DOHH2 (cell line): ENCODE results near the gene CLASP1.

Experiments
- CTCF ChIP-seq: fragments of 200-600 bp; sonication (generic); IDR thresholded peaks from one replicate; pipeline ENCODE4 v1.5.1; 2014; ENCODE audit warnings: antibody characterized with exemption, mild to moderate bottlenecking, low read depth, low read length; ENCODE audit not compliant: poor library complexity, severe bottlenecking
- EZH2phosphoT487 ChIP-seq: fragments of 200-600 bp; sonication (generic); IDR thresholded peaks from 2 replicates; pipeline ENCODE4 v1.6.1; 2017; ENCODE audit warnings: borderline replicate concordance, mild to moderate bottlenecking, antibody characterized with exemption, low read length, moderate library complexity, mixed read lengths

GRCh38 chr2:121307048-121307447 is 342.2 kb downstream of the CLASP1 start:
- TF ChIP-seq CTCF, result no peak
- TF ChIP-seq EZH2phosphoT487, result no peak
